SKM-1 treated with dmso at 0.1 percent for 144 hours (cell line): ENCODE results near the gene IRF9.
"Not testable (repeated sequence)": the region's sequence is repeated elsewhere in the genome, so short reads cannot be mapped to it uniquely, and the experiment has no call there.

ENCODE experiments used
- DNase-seq: peaks from one replicate; lab custom pipeline; 2025; ENCODE audit not compliant: unreplicated experiment; lab: John Stamatoyannopoulos, UW

The IRF9 gene

DNA sequence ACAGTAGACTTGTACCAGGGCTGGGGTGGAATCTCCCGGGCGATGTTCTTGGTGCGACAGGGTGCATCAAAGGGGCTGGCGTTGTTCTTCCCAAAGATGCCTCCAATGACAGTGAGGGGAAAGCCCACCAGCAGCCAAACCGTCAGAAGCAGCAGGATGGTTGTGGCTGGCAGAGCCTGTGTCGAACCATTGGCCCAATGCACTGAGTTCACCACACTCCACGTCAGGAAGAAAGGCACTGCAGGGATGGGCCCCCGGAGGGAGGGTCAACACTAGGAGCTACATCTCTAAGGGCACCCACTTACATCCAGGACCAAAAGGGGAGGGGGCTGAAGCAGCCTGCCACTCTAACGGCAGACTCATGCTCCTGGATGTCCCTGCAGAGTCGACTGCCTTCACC, 29.4 kb downstream of the IRF9 start:
- no peak for DNase-seq

GRCh38 chr14:24192933-24193332, 31.9 kb downstream of the IRF9 start:
- no peak for DNase-seq

DNA sequence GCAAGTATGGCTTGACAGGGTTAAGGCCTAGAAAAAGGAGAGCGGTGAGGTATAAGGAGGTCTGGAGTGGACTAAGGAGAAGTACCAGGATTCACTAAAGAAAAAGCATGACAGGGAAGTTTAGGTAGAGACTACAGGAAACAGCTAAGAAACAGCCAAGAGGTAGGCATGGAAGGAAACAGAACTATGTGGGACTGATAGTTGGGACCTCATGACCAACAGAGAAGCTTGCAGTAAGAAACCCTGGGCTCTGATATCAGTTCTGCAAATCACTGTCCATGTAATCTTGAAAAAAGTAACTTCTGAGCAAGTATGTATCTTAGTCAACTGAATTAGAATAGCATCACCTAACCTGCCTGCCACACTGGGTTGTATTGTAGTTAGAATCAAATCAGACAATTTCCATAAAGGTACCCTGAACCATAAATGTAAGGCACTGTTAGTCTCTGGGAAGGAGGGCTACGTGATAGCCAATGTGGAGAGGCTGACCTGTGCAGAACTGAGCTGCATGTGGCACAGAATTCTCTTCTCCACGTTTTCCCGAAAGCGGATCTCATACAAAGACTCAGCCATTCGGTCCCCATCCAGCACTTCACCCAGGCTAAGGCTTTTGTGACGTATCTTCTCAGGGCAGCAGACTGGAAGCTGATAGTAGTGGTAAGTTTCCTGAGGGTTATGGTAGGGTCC, 33.3 kb downstream of the IRF9 start:
- DNase-seq: no peak

DNA sequence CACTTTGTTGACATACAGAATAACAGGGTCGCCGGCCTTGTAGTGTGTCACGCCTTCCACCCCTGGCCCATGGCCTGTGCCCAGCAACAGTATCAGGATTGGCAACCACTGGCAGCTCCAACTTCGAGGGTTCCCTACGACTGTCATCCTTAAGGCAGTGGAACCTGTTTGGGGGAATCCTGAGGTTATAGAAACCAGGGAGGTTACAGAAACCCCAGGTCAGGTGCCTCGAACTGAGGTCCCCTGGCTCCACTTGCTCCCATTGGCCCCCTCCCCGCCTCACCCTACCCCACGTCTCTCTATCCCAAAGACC, 33.8 kb downstream of the IRF9 start:
- no peak for DNase-seq

DNA sequence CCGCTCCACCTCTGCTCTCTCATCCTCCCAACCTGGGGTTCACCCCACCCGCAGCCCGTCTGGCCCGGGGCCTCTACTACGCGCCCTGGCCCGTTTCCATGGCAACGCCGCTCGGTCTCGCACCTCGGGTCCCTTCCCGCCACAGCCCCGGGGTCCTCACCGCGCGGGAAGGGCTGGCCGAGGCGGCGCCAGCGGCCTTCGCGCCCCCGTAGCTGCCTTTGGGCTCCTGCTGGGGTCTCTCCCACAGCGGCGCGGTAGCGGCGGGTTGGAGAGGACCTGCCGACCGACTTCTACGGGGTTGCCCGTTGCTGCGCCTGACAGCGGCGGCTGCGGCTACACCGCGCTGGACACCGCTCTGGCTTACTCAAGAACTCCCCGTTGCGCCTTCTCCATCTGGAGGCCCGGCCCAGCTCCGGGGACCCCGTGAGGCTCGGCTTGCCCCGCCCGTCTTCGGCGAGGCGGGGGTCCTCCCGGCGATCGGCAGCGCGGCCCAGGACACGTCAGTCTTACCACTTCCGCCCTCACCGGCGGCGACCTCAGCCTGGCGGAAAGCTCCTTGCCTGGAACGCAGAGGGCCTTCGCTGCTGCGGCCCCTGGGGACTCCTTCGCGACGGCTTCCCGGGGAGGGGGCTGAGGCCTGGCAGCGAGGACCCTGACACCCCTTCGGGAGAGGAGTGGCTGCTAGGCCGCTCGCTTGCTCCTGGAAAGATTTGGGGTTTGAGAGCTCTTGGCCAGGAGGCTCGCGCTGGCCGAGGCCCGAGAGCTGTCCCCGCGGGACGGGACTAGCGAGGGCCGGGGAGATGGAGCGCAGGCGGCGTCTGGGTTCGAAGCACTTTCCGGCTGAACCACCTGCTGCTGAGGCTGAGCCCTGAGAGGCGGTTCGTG, 34.4 kb downstream of the IRF9 start, which contains the start of gene TM9SF1:
Gene TM9SF1, minus strand, starts transcription at position 256 of the 885 bp plus-strand sequence. CDS start 422 bp downstream, outside the sequence.
- DNase-seq: peak; percentile 45

DNA sequence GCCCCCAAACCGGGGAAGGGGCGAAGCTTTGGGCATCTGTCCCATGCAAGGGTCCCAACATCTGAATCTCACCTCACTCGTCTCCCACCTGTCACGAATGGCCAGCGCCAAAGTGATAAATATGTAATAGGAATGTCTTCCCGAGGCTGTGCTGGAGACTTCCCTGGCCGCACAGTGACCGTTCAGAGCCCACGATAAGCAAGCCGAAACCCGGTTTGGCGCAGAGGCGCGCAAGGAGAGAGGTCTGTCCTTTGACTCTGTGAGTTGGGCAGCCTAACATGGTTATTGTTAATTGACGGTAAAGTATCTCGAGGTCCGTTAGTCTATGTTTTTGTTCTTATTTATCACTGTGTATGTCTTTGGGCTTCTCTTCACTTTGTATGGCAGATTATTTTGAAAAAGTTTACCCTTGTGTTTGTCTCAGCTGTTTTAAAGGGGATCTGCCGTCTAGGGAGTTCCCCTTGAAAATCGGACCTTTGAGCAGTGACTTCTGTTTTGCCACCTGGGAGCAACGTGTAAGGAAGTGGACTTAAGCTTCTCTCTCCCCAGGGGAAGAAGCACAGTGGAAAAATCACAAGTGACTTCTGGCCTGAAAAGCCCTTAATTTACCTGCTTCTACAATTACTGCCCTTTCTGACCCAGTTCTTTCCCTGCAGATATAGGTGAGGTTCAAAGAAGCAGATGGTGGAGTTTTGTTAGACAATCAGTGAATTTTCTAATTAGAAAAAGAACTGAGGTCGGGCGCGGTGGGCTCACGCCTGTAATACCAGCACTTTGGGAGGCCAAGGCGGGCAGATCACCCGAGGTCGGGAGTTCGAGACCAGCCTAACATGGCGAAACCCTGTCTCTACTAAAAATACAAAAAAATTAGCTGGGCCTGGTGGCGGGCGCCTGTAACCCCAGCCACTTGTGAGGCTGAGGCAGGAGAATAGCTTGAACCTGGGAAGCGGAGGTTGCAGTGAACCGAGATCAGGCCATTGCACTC, 35.3 kb downstream of the IRF9 start:
- no peak for DNase-seq

DNA sequence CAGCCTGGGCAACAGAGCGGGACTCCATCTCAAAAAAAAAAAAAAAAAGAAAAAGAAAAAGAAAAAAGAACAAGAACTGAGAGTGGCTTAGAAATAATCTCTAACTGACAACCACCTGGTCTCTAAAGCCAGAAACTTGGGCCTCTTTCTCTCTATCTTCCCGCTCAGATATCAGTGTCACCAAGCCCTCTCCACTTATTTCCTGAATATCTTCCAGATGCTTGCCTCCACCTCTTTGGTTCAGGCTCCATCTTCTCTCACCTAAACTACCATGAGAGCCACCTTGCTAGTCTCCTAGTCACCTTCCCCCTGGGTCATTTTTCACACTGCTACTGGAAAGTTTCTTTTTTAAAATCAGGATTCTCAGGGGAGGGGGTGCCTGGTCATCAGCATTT, 36.0 kb downstream of the IRF9 start:
- no peak for DNase-seq

- DNase-seq: no peak
Observed at GRCh38 chr14:24198814-24199524, 37.9 kb downstream of the IRF9 start.

DNA sequence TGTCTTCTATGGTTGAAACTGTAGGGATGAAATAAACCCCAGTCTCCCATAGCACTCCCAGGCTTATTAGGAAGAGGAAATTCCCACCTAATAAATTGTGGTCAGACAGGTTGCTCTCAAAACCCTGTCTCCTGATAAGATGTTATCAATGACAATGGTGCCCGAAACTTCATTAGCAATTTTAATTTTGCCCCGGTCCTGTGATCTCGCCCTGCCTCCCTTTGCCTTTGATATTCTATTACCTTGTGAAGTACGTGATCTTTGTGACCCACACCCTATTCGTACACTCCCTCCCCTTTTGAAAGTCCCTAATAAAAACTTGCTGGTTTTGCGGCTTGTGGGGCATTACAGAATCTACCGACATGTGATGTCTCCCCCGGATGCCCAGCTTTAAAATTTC, 41.5 kb downstream of the IRF9 start:
- DNase-seq: not testable (repeated sequence)

GRCh38 chr14:24203249-24203886, 42.3 kb downstream of the IRF9 start:
- not testable (repeated sequence) for DNase-seq

DNA sequence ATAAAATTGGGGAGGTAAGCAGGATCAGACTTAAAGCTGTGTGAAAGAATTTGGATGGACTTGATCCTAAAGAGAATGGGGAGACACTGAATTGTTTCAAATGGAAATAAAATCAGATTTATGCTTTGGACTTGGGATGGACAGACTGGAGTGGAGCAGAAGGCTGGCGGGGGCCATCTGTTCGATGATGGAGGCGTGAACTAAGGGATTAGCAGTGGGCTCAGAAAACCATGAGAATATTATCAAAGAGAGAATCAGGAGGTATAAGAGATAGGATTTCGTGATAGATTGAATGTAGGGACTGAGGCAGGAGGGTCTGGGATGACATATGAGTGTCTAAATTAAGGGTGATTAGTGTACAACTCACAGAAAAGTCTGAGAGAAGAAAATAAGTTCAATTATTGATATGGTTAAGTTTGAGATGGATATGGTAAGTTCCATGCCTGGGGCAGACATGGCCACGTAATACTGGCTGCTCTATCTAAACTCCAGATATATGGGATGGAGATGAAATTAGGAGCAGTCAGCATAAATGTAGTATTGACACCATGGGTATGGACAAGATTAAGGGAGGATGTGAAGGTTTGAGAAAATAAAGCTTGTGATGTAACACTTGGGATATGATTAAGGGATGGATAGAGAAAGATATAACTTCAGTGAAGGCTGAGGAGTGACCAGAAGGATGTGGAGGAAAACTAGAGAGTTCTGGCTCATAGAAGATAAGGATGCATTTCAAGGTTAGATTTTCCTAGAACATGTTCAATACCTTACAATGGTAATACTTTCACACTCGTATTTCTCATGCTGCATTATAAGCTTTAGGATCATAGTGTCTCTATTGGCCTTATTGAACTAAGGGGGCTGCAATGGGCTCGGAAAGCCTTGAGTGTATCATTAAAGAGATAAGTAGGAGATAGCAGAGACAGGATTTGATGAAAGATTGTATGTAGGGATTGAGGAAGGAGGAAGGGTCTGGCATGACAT, 43.4 kb downstream of the IRF9 start:
- no peak for DNase-seq

DNA sequence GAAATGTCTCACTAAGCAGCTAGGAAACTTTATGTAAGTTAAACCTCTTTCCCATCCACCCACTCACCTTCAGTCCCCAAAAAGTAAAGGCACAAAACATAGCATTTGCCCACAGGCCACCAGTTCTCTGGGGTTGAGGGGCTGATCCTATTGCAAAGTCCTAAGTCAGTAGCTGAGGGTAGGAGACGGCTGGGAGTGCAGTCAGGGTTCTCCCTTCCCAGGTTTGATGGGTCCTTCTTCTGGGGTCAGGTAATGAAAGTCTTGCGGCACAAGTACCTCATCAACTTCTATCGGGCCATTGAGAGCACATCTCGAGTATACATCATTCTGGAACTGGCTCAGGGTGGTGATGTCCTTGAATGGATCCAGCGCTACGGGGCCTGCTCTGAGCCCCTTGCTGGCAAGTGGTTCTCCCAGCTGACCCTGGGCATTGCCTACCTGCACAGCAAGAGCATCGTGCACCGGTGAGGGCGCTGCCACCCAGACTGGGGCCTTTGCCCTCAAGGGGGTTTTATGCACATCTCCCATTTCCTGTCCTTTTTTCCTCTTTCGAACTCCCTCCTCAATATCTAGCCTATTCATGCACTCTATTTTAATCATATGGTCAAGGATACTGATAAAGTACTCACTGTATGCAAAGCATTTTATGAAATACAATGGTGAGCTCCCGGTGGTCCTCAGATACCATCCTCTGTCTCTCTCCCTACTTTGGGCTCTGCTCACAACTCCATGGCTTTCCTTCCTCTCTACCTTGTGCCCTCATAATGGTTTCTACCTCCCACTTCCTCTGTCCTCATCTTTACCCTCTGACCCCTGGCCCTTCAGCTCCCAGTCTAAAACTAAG, 45.4 kb downstream of the IRF9 start:
- no peak for DNase-seq

- DNase-seq: no peak
Observed at GRCh38 chr14:24207104-24207551, 46.1 kb downstream of the IRF9 start.

GRCh38 chr14:24207625-24208024, 46.6 kb downstream of the IRF9 start:
- DNase-seq: no peak

DNA sequence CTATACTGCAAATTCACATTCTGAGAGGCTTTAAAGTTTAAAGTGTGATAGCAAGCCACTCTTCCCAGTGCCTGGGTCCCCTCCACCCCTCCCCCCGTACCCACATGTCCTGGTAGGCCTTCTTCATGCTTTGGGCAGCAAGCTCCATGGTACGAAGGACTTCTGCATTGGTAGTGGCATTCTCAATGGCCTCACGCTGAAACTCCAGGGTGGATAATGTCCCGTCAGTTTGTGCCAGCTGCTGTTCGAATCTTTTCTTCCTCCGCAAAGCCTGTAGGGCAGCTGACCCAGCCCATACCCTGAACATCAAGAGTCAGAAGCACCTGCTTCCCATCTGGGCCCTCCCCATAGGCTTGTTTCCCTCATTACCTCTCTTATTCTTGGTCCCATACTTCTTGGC, 50.2 kb downstream of the IRF9 start:
- DNase-seq: no peak

DNA sequence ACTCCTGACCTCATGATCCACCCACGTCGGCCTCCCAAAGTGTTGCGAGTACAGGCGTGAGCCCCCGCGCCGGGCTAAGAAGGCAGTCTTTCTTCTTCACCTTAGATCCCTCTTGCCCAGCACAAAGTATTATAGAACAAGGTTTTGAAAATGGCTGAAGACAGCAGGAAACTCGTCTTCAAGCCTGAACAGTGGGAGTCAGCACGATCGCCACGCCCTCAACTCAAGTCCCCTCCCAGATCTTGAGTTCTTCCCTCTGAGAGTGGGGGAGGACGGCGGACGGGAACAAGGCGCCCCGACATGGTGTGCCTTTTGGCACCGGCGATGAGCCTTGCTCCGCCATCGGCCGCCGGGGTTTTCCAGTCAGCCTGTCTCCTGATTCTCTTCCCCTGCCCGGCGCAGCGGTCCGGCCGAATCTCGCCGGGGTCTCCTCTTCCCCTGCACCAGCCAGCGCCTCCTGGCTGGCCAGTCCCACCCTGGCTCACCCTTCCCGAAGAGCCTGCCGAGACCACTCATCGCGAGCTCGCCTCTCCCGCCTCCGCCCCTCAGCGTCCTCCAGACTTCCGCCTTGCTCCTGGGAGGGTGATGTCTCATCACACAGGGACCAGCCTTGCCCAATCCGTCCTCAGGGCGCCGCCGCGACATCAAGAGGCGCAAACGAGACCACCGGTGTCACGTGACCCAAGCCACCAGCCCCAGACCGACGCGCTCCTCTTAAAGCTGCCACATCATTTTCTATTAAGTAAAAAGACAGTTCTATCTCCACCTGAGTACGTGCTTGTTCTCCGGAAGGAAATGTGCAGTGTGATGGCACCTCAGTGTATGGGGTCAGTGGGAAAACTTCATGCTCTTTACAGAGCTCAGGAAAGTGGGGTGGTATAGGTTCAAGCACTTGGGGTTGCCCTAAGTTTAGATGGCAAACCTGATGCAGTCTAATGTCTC, 52.1 kb downstream of the IRF9 start, which contains the start of gene CHMP4A:
Gene CHMP4A, minus strand, starts transcription at position 565 of the 942 bp plus-strand sequence. Its CDS starts 49 bp downstream, at position 516.
- peak; percentile 84 for DNase-seq
